ENCODE results near the gene CDH4.

- no peak for TF ChIP-seq CTCF (IDR thresholded peaks at IDR 0.05)
- TF ChIP-seq ATF2 (CRISPR knock-in tag; IDR thresholded peaks at IDR 0.05; ENCODE audit: borderline replicate concordance, low read depth), result no peak
- TF ChIP-seq SP1 (CRISPR knock-in tag; conservative IDR thresholded peaks at IDR 0.05), result no peak
- TF ChIP-seq ATF3 (CRISPR knock-in tag; conservative IDR thresholded peaks at IDR 0.05), result no peak
- no peak for TF ChIP-seq CREB1 (CRISPR knock-in tag; IDR thresholded peaks at IDR 0.05)
- no peak for TF ChIP-seq CBFB (CRISPR knock-in tag; IDR thresholded peaks at IDR 0.05; ENCODE audit: low read depth)
- no peak for TF ChIP-seq ZNF138 (CRISPR knock-in tag; conservative IDR thresholded peaks at IDR 0.05)
- TF ChIP-seq E2F1 (CRISPR knock-in tag; IDR thresholded peaks at IDR 0.05), result no peak
- no peak for TF ChIP-seq ZNF281 (CRISPR knock-in tag; IDR thresholded peaks at IDR 0.05)
- TF ChIP-seq ATF1 (CRISPR knock-in tag; IDR thresholded peaks at IDR 0.05), result no peak
These were observed 477.0 kb downstream of the CDH4 start for GRCh38 chr20:61728786-61729770.
